ENCODE data around the gene MYEOV.

Gene MYEOV

GRCh38 chr11:69286374-69287371, 7.3 kb upstream of the MYEOV start:
- no peak for TF ChIP-seq CTCF (IDR thresholded peaks at IDR 0.05; ENCODE audit: low read depth, low read length)
- TF ChIP-seq EZH2phosphoT487 (IDR thresholded peaks at IDR 0.05; ENCODE audit: low read depth): no peak
- H3K27me3 ChIP-seq (ENCODE audit: low read depth, low read length): peaks cover 6% of the 10 kb centered on the region; the same call in 1 of the 2 replicates

GRCh38 chr11:69287968-69288882, 5.7 kb upstream of the MYEOV start:
- Histone ChIP-seq H3K4me1 (ENCODE audit: low read length) (peaks cover 1% of the 10 kb centered on the region; the same call in 1 of the 2 replicates), H3K27me3 (ENCODE audit: low read depth, low read length) (peaks cover 6% of the 10 kb centered on the region; the same call in 1 of the 2 replicates), H3K79me2 (ENCODE audit: low read length) (no peaks in the 10 kb centered on the region), H3K4me3 (ENCODE audit: low read length) (no peak overlapping the region), H3K27ac (ENCODE audit: low read length) (no peak overlapping the region), H3K9me3 (ENCODE audit: insufficient read depth, low read length) (no peaks in the 10 kb centered on the region), H3K36me3 (replicated peaks; ENCODE audit: low read depth, low read length) (no peaks in the 10 kb centered on the region), H2AFZ (ENCODE audit: low read depth, low read length) (no peak overlapping the region), H3K4me2 (ENCODE audit: low read length) (no peak overlapping the region), H4K20me1 (ENCODE audit: insufficient read depth, low read length) (no peaks in the 10 kb centered on the region), H3K9ac (ENCODE audit: low read length) (no peak overlapping the region)
- TF ChIP-seq CTCF (IDR thresholded peaks at IDR 0.05; ENCODE audit: low read depth, low read length) (no peak), EZH2phosphoT487 (IDR thresholded peaks at IDR 0.05; ENCODE audit: low read depth) (no peak)

More at GRCh38 chr11:69286374-69287371, 7.3 kb upstream of the MYEOV start:
- no peaks in the 10 kb centered on the region for H3K4me1 ChIP-seq (ENCODE audit: low read length)
- H3K9ac ChIP-seq (ENCODE audit: low read length): no peak overlapping the region
- no peaks in the 10 kb centered on the region for H3K9me3 ChIP-seq (ENCODE audit: insufficient read depth, low read length)
- no peaks in the 10 kb centered on the region for H3K79me2 ChIP-seq (ENCODE audit: low read length)
- no peak overlapping the region for H3K4me3 ChIP-seq (ENCODE audit: low read length)
- H3K36me3 ChIP-seq (replicated peaks; ENCODE audit: low read depth, low read length): no peaks in the 10 kb centered on the region
- H3K27ac ChIP-seq (ENCODE audit: low read length): no peak overlapping the region
- no peak overlapping the region for H2AFZ ChIP-seq (ENCODE audit: low read depth, low read length)
- H3K4me2 ChIP-seq (ENCODE audit: low read length): no peak overlapping the region
- no peaks in the 10 kb centered on the region for H4K20me1 ChIP-seq (ENCODE audit: insufficient read depth, low read length)

GRCh38 chr11:69288883-69289242, 5.1 kb upstream of the MYEOV start:
- Histone ChIP-seq H3K4me3 (ENCODE audit: low read length) (no peak overlapping the region), H3K27me3 (ENCODE audit: low read depth, low read length) (peaks cover 6% of the 10 kb centered on the region; the same call in 1 of the 2 replicates)

More at GRCh38 chr11:69288883-69289242, 5.1 kb upstream of the MYEOV start:
- Histone ChIP-seq H3K36me3 (replicated peaks; ENCODE audit: low read depth, low read length) (no peaks in the 10 kb centered on the region), H4K20me1 (ENCODE audit: insufficient read depth, low read length) (no peaks in the 10 kb centered on the region), H3K4me2 (ENCODE audit: low read length) (no peak overlapping the region), H3K27ac (ENCODE audit: low read length) (no peak overlapping the region), H3K9me3 (ENCODE audit: insufficient read depth, low read length) (no peaks in the 10 kb centered on the region), H3K4me1 (ENCODE audit: low read length) (peaks cover 7% of the 10 kb centered on the region), H3K9ac (ENCODE audit: low read length) (no peak overlapping the region), H2AFZ (ENCODE audit: low read depth, low read length) (no peak overlapping the region), H3K79me2 (ENCODE audit: low read length) (no peaks in the 10 kb centered on the region)
- no peak for TF ChIP-seq CTCF (IDR thresholded peaks at IDR 0.05; ENCODE audit: low read depth, low read length)

Measured in OCI-LY3 (cell line).